HCT116 (cell line): ENCODE measurements around the gene SRPK2.

ENCODE experiments used
- CEBPB ChIP-seq: IDR thresholded peaks from 2 replicates; pipeline ENCODE4 v1.6.1; 2012; ENCODE audit warnings: low read depth
- EZH2 ChIP-seq: fragments of 200-600 bp; sonication (generic); IDR thresholded peaks from 2 replicates; pipeline ENCODE4 v1.6.1; 2017; ENCODE audit warnings: antibody characterized with exemption, mixed run types
- MAX ChIP-seq: IDR thresholded peaks from 2 replicates; pipeline ENCODE4 v1.6.1; 2012
- POLR2A ChIP-seq: IDR thresholded peaks from 2 replicates; pipeline ENCODE4 v1.7.0; 2011; ENCODE audit warnings: borderline replicate concordance; ENCODE audit not compliant: insufficient read depth, insufficient read length; ENCODE audit errors: extremely low read depth
- POLR2AphosphoS5 ChIP-seq: IDR thresholded peaks from 2 replicates; pipeline ENCODE4 v1.6.1; 2011; ENCODE audit warnings: mild to moderate bottlenecking, low read depth, low read length, moderate library complexity
- SIN3A ChIP-seq: IDR thresholded peaks from 2 replicates; pipeline ENCODE4 v1.6.1; 2012; ENCODE audit warnings: low read depth
- YY1 ChIP-seq: IDR thresholded peaks from 2 replicates; pipeline ENCODE4 v1.6.1; 2011; ENCODE audit warnings: low read length, low read depth, moderate library complexity, mild to moderate bottlenecking; ENCODE audit not compliant: insufficient replicate concordance; ENCODE audit errors: extremely low read depth
- ZFX ChIP-seq: fragments of 450-650 bp; IDR thresholded peaks from 2 replicates; pipeline ENCODE4 v1.6.1; 2017
- ZNF274 ChIP-seq: fragments of 200-500 bp; sonication (Bioruptor generic); IDR thresholded peaks from 2 replicates; pipeline ENCODE4 v1.6.1; 2014; ENCODE audit warnings: mild to moderate bottlenecking, low read depth, low read length, inconsistent platforms
- TF ChIP-seq, protein P1 (sequence below), 3 experiments: fragments of 200-600 bp in 1 of 3; sonication (generic) in 1 of 3; IDR thresholded peaks in 2 of 3; conservative IDR thresholded peaks in 1 of 3; 2 replicates each; pipeline ENCODE4 v1.5.1; 2012 to 2017; ENCODE audit warnings: low read depth in 2 of 3, low read length in 2 of 3, antibody characterized with exemption in 1 of 3, borderline replicate concordance in 1 of 3, control low read depth in 1 of 3, mild to moderate bottlenecking in 1 of 3, mixed read lengths in 1 of 3, mixed run types in 1 of 3, moderate library complexity in 1 of 3; ENCODE audit not compliant: insufficient read depth in 1 of 3
- TF ChIP-seq, protein P2 (sequence below): IDR thresholded peaks from 2 replicates; pipeline ENCODE4 v1.6.1; 2012; ENCODE audit warnings: low read depth

DNA sequence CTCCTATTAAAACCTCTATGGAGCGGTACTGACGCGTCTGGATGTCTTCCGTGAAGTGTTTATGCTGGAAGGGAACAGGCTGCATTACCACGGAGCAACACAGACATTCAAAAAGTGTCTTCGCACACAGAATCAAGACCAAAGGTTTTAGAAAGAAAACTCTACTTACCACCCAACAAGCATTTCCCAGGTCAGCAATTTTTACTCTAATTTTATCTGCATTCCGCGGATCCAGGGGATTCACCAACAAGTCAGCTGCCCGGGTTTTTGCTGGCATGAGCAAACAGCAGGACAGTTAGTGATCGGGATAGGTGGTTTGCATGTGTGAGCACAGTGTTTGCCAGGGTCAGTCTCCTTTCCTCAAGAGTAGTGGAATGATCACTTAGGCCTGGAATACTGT, 255.9 kb downstream of the SRPK2 start:
- TF ChIP-seq SIN3A (no peak), YY1 (no peak), ZNF274 (no peak), EZH2 (no peak), POLR2A (no peak), MAX (no peak), POLR2AphosphoS5 (no peak), CEBPB (no peak), ZFX (no peak)
- TF ChIP-seq, protein P1, sequence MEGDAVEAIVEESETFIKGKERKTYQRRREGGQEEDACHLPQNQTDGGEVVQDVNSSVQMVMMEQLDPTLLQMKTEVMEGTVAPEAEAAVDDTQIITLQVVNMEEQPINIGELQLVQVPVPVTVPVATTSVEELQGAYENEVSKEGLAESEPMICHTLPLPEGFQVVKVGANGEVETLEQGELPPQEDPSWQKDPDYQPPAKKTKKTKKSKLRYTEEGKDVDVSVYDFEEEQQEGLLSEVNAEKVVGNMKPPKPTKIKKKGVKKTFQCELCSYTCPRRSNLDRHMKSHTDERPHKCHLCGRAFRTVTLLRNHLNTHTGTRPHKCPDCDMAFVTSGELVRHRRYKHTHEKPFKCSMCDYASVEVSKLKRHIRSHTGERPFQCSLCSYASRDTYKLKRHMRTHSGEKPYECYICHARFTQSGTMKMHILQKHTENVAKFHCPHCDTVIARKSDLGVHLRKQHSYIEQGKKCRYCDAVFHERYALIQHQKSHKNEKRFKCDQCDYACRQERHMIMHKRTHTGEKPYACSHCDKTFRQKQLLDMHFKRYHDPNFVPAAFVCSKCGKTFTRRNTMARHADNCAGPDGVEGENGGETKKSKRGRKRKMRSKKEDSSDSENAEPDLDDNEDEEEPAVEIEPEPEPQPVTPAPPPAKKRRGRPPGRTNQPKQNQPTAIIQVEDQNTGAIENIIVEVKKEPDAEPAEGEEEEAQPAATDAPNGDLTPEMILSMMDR (IDR thresholded peaks at IDR 0.05 in 2 of 3, conservative IDR thresholded peaks at IDR 0.05 in 1 of 3; ENCODE audit: borderline replicate concordance in 1 of 3, insufficient read depth in 1 of 3, low read depth in 2 of 3, low read length in 2 of 3), result no peak
- TF ChIP-seq, protein P2, sequence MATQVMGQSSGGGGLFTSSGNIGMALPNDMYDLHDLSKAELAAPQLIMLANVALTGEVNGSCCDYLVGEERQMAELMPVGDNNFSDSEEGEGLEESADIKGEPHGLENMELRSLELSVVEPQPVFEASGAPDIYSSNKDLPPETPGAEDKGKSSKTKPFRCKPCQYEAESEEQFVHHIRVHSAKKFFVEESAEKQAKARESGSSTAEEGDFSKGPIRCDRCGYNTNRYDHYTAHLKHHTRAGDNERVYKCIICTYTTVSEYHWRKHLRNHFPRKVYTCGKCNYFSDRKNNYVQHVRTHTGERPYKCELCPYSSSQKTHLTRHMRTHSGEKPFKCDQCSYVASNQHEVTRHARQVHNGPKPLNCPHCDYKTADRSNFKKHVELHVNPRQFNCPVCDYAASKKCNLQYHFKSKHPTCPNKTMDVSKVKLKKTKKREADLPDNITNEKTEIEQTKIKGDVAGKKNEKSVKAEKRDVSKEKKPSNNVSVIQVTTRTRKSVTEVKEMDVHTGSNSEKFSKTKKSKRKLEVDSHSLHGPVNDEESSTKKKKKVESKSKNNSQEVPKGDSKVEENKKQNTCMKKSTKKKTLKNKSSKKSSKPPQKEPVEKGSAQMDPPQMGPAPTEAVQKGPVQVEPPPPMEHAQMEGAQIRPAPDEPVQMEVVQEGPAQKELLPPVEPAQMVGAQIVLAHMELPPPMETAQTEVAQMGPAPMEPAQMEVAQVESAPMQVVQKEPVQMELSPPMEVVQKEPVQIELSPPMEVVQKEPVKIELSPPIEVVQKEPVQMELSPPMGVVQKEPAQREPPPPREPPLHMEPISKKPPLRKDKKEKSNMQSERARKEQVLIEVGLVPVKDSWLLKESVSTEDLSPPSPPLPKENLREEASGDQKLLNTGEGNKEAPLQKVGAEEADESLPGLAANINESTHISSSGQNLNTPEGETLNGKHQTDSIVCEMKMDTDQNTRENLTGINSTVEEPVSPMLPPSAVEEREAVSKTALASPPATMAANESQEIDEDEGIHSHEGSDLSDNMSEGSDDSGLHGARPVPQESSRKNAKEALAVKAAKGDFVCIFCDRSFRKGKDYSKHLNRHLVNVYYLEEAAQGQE, result no peak
